GM19193 (cell line): ENCODE data around the gene GJB4.

Experiments
- POLR2A ChIP-seq: IDR thresholded peaks from 4 replicates; pipeline ENCODE4 v1.6.1; 2011; ENCODE audit not compliant: insufficient read depth, insufficient read length; ENCODE audit errors: extremely low read depth

Gene GJB4

GRCh38 chr1:34761776-34762307 lies 2.3 kb downstream of the GJB4 start:
- no peak for TF ChIP-seq POLR2A

- TF ChIP-seq POLR2A = no peak
Measured at GRCh38 chr1:34762474-34763141, 3.1 kb downstream of the GJB4 start.

DNA sequence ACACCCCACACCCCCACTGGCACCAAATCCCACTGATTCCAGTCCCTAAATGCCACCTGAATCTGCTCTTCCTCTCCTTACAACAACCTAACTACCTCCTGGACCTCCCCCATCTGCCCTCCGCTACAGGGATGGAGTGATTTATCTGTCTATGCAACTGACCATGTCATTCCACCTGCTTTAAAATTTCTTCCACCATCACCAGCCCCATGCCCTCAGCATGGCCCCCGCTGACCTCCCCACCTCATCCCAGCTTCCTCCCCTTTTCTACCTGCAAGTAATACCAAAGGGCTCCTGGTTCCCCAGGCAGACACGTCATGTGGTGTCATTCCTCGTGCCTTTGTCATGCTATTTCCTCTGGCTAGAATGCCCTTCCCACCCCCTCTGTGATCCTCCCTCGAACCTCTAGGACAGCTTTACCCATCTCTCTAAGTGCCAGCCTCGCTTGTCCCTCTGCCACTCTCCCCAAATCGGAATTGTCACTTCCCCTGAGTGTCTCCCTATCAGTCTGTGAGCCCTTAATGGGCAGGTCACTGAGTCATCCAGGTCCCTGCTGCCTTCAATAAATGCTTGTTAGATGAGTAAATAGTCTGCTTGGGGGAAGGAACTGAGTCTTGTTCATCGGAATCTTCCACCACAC lies 3.7 kb downstream of the GJB4 start:
- TF ChIP-seq POLR2A = no peak

- TF ChIP-seq POLR2A = no peak
Measured at GRCh38 chr1:34768856-34769255, 9.3 kb downstream of the GJB4 start.

DNA sequence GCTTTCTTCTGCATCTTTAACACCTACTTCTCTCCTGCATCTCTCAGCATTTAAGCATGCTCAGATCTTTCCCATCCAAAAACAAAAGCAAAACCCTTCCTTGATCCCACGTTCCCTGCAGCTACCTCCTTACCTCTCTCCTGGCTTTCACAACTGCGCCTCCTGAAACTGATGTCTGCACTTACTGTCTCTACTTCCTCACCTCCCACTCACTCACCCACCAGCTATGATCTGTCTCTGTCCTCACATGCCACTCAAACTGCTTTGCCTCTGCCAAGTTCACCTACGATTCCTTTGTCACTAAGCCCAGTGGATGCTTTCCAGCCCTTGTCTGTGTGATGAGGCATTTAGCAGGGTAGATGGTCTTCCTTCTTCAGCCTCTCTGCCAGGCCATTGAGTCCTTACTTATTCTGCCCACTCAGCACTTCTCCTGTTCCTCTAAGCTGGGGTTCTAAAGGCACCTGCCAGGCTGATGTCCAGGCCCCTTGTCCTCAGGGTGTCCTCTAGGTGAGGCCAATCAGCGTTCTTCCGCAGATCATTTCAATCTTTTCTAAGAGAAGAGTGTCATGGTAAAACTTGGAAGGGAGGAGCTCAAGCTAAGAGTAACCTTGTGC lies 11.5 kb downstream of the GJB4 start:
- no peak for TF ChIP-seq POLR2A

DNA sequence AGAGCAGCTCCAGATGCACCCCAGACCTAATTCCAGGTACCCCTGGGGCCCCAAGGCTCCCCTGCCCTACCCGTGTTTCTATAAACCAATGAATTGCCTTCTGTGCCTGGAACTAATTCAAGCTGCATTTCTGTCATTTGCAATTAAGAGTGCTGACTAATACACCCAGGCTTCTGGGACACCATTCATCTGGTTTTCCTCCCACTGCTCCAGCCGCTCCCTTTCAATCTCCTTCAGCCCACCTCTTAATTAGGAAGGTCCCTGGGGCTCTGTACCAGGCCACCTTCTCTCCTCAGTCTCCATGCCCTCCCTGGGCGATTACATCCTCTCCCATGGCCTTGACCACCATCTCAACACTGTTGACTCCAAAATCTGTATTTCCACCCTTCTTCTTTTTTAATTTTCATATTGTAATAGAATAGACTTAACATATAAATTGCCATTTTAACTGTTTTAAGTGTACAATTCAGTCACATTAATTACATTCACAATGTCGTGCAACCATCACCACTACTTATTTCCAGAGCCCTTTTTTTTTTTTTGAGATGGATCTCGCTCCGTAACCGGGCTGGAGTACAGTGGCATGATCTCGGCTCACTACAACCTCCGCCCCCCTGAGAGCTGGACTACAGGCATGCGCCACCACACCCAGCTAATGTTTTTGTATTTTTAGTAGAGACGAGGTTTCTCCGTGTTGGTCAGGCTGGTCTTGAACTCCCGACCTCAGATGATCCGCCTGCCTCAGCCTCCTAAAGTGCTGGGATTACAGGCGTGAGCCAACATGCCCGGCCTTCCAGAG lies 12.2 kb downstream of the GJB4 start:
- no peak for TF ChIP-seq POLR2A

GRCh38 chr1:34774957-34775356 lies 15.4 kb downstream of the GJB4 start:
- TF ChIP-seq POLR2A = no peak

- TF ChIP-seq POLR2A = no peak
Measured at GRCh38 chr1:34776911-34777310, 17.4 kb downstream of the GJB4 start.

DNA sequence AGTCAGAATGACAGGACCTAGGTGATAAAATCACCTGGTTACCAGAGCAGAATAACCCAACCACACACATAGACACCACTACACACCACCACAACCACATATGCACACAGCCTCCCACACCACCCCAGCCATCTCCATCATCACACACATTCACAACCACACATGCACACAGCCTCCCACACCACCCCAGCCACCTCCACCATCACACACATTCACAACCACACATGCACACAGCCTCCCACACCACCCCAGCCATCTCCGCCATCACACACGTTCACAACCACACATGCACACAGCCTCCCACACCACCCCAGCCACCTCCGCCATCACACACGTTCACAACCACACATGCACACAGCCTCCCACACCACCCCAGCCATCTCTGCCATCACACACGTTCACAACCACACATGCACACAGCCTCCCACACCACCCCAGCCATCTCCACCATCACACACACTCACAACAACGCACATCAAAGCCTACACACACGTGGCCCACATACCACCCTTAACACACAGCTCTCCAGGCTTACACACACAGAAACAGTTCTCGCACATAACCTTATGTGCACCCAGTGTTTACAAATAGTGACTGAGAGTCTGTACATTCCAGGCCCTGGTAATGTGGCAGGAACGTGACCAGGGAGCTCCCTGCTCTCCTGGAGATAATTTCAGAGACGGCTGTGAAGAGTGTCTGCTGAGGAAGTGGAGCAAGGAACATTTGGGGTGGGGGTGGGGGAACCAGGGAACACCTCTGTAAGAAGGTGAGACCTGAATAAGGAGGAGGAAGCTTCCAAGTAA lies 18.2 kb downstream of the GJB4 start:
- no peak for TF ChIP-seq POLR2A

GRCh38 chr1:34778381-34778780 lies 18.8 kb downstream of the GJB4 start:
- no peak for TF ChIP-seq POLR2A

DNA sequence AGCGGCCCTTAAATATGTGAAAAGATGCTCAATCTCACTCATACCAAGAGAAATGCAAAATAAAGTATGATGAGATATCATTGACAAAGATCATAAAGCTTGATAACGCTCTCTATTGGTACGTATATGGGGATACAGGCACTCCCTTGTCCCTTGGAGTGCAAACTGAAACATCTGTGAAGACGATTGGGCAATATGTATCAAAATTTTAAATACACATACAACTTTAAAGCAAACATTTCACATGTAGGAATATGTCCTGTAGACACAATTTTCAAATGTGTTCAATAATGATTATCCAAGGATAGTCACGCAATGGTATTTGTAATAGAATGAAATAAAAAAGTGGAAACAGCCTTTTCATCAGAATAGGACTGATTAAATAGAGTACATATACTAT lies 19.5 kb downstream of the GJB4 start:
- TF ChIP-seq POLR2A = no peak

GRCh38 chr1:34779526-34779925 lies 20.0 kb downstream of the GJB4 start:
- no peak for TF ChIP-seq POLR2A

GRCh38 chr1:34779962-34780361 lies 20.4 kb downstream of the GJB4 start:
- TF ChIP-seq POLR2A = no peak

- no peak for TF ChIP-seq POLR2A
Measured at GRCh38 chr1:34780528-34780927, 21.0 kb downstream of the GJB4 start.
